Endothelial cell of umbilical vein (primary cell): ENCODE measurements around the gene SPG7. TPM values are rescaled to one million over a fixed set of nuclear protein-coding genes. Genes with fewer than 3 reads are reported as not detected.

ENCODE experiments used
- BruUV-seq: library from RNA; stranded (reverse); fragments of 400-500 nt; replicated peaks from 2 replicates; lab custom pipeline; 2021; lab: Mats Ljungman, UMichigan
- CTCF ChIA-PET: fragments of 300-600, 350-600 bp; sonication (Branson Sonifier 250); formaldehyde crosslinking; loops from one replicate; lab custom pipeline; 2021; ENCODE audit warnings: antibody characterized with exemption, inconsistent platforms; lab: Charles Lee
- POLR2A ChIA-PET: fragments of 300-600, 350-600 bp; sonication (Branson Sonifier 250); formaldehyde crosslinking; loops from one replicate; lab custom pipeline; 2021; ENCODE audit warnings: antibody characterized with exemption, inconsistent platforms; lab: Charles Lee
- DNase-seq: peaks from one replicate; pipeline ENCODE4 v3.0.0-alpha.2; 2011; ENCODE audit warnings: low read depth, low spot score
- FAIRE-seq: peaks from 2 replicates; lab custom pipeline; 2011; peaks lifted over from hg19 to GRCh38; lab: Jason Lieb, UNC
- H2AFZ ChIP-seq: 2 replicates; pipeline ENCODE4 v1.6.0; 2012; ENCODE audit warnings: low read depth, low read length, control low read depth, inconsistent platforms
- H3K27ac ChIP-seq: 2 replicates; pipeline ENCODE4 v1.5.1; 2011; ENCODE audit warnings: low read depth, mild to moderate bottlenecking, control low read depth, low read length, moderate library complexity; ENCODE audit not compliant: insufficient read depth
- H3K27me3 ChIP-seq, 2 experiments: 2 replicates each; pipeline versions ENCODE4 v1.6.0 to v1.6.1; 2011; ENCODE audit warnings: low read length in 2 of 2, mixed read lengths in 1 of 2; ENCODE audit not compliant: control insufficient read depth in 2 of 2, insufficient read depth in 2 of 2
- H3K36me3 ChIP-seq, 2 experiments: 2 replicates in 1 of 2; 3 replicates in 1 of 2; pipeline ENCODE4 v1.5.1; 2011; ENCODE audit warnings: low read length in 2 of 2, mild to moderate bottlenecking in 1 of 2, moderate library complexity in 1 of 2; ENCODE audit not compliant: control insufficient read depth in 2 of 2, insufficient read depth in 2 of 2; ENCODE audit errors: extremely low read depth in 1 of 2
- H3K4me1 ChIP-seq: 3 replicates; pipeline ENCODE4 v1.5.1; 2011; ENCODE audit warnings: mild to moderate bottlenecking, low read length; ENCODE audit not compliant: control insufficient read depth, insufficient read depth; ENCODE audit errors: extremely low read depth
- H3K4me2 ChIP-seq: 2 replicates; pipeline ENCODE4 v1.6.1; 2011; ENCODE audit warnings: low read length, control low read depth, mixed read lengths; ENCODE audit not compliant: insufficient read depth
- H3K4me3 ChIP-seq, 3 experiments: fragments of 200-600 bp in 1 of 3; sonication (generic), shearing (Covaris generic) in 1 of 3; replicated peaks in 1 of 3; 2 replicates each; pipeline ENCODE4 v1.5.1; 2011 to 2016; ENCODE audit warnings: control low read depth in 3 of 3, low read length in 3 of 3, mild to moderate bottlenecking in 2 of 3, inconsistent platforms in 1 of 3, low read depth in 1 of 3, moderate library complexity in 1 of 3; ENCODE audit not compliant: insufficient read depth in 1 of 3
- H3K79me2 ChIP-seq: 2 replicates; pipeline ENCODE4 v1.6.0; 2012; ENCODE audit warnings: low read length, inconsistent platforms; ENCODE audit not compliant: control insufficient read depth, insufficient read depth
- H3K9ac ChIP-seq: replicated peaks from 2 replicates; pipeline ENCODE3; 2011; ENCODE audit warnings: low read length, control low read depth; ENCODE audit not compliant: insufficient read depth; ENCODE audit errors: extremely low read depth
- H3K9me1 ChIP-seq: replicated peaks from 3 replicates; pipeline ENCODE4 v1.6.0; 2011; ENCODE audit warnings: mild to moderate bottlenecking, low read length; ENCODE audit not compliant: control insufficient read depth, insufficient read depth; ENCODE audit errors: extremely low read depth
- H3K9me3 ChIP-seq: replicated peaks from 2 replicates; pipeline ENCODE4 v1.5.1; 2012; ENCODE audit warnings: low read length, inconsistent platforms; ENCODE audit not compliant: control insufficient read depth, insufficient read depth
- H4K20me1 ChIP-seq: replicated peaks from 2 replicates; pipeline ENCODE3; 2011; ENCODE audit warnings: mild to moderate bottlenecking, low read length; ENCODE audit not compliant: control insufficient read depth, insufficient read depth; ENCODE audit errors: extremely low read depth
- CTCF ChIP-seq, 2 donors: IDR thresholded peaks; 1 replicate in 1 of 2; 2 replicates in 1 of 2; pipeline ENCODE4 v1.5.1; 2011; ENCODE audit warnings: low read length in 2 of 2, mild to moderate bottlenecking in 2 of 2, moderate library complexity in 2 of 2, control low read depth in 1 of 2, inconsistent platforms in 1 of 2, low read depth in 1 of 2; ENCODE audit not compliant: insufficient read depth in 1 of 2; ENCODE audit errors: extremely low read depth in 1 of 2
- EZH2 ChIP-seq: IDR thresholded peaks from 2 replicates; pipeline ENCODE4 v1.6.1; 2012; ENCODE audit warnings: borderline replicate concordance, low read depth, mild to moderate bottlenecking, moderate library complexity, low read length, inconsistent platforms; ENCODE audit not compliant: severe bottlenecking
- FOS ChIP-seq: IDR thresholded peaks from 2 replicates; pipeline ENCODE4 v1.6.1; 2011; ENCODE audit warnings: mild to moderate bottlenecking, low read length, moderate library complexity, borderline replicate concordance; ENCODE audit not compliant: insufficient read depth
- GATA2 ChIP-seq: IDR thresholded peaks from 2 replicates; pipeline ENCODE4 v1.7.0; 2011; ENCODE audit warnings: low read depth, mild to moderate bottlenecking, moderate library complexity, mixed read lengths, low read length; ENCODE audit not compliant: insufficient read length, insufficient read depth
- JUN ChIP-seq: IDR thresholded peaks from 2 replicates; pipeline ENCODE4 v1.6.1; 2011; ENCODE audit warnings: borderline replicate concordance, low read depth; ENCODE audit not compliant: insufficient read length, insufficient read depth
- MAX ChIP-seq: IDR thresholded peaks from 2 replicates; pipeline ENCODE4 v1.6.1; 2011; ENCODE audit not compliant: insufficient read depth, insufficient read length
- MYC ChIP-seq: IDR thresholded peaks from one replicate; pipeline ENCODE4 v1.6.1; 2011; ENCODE audit warnings: mild to moderate bottlenecking, low read depth, low read length
- POLR2A ChIP-seq: IDR thresholded peaks from 2 replicates; pipeline ENCODE4 v1.6.1; 2012; ENCODE audit warnings: low read depth, mild to moderate bottlenecking, control low read depth, low read length
- POLR2AphosphoS5 ChIP-seq: IDR thresholded peaks from 2 replicates; pipeline ENCODE4 v1.6.1; 2012; ENCODE audit warnings: low read depth, mild to moderate bottlenecking, control low read depth, low read length, moderate library complexity; ENCODE audit not compliant: insufficient read depth
- dilution Hi-C: fragments of 300-500 bp; cut with MboI; formaldehyde crosslinking; loops from one replicate; pipeline ENCODE4 v1.15.0; 2019; ENCODE audit warnings: low sequenced_read_pairs; ENCODE audit not compliant: extremely low pct_ligation_motif_present
- intact Hi-C: fragments of 100-400 bp; cut with micrococcal nuclease; formaldehyde crosslinking; loops from one replicate; pipeline ENCODE4 v1.10.0; 2022
- polyA plus RNA-seq, 4 experiments: library from polyadenylated mRNA; depleted of rRNA in 3 of 4; stranded (reverse) in 3 of 4; unstranded in 1 of 4; fragments of >200 nt; gene quantifications; 2 replicates each; pipeline versions ENCODE4 v1.2.1 to v1.2.3, GENCODE V29; 2011 to 2012; ENCODE audit warnings: missing spikeins in 1 of 4
- total RNA-seq: library from RNA; stranded (reverse); gene quantifications from 2 replicates; pipeline ENCODE4 v1.2.3, GENCODE V29; 2021

Gene SPG7
- total and polyA plus RNA-seq, 2 donors (not counting 3 experiments of a cell fraction or from before 2014, with no cell fraction given), result 90.2 to 146 TPM

GRCh38 chr16:89536886-89537548, 28.8 kb downstream of the SPG7 start:
- no peaks in the 10 kb centered on the region for H3K9me1 ChIP-seq
- peaks cover 12% of the 10 kb centered on the region for H3K4me1 ChIP-seq
- no peak overlapping the region for H3K27ac ChIP-seq
- no peaks in the 10 kb centered on the region for H4K20me1 ChIP-seq
- no peaks in the 10 kb centered on the region for H3K27me3 ChIP-seq
- no peak for DNase-seq
- BruUV-seq, result no TSS peak
- intact Hi-C loops, result no loop called here
- CTCF ChIA-PET, result interaction anchor here (1.1 kb wide), 1 partner anchor 12 kb away, joined by 3 read pairs; no protein-coding TSS in a partner anchor
- dilution Hi-C loops, result no loop called here
- no peaks in the 10 kb centered on the region for H3K9me3 ChIP-seq
- no peak overlapping the region for H3K9ac ChIP-seq
- H2AFZ ChIP-seq, result no peak overlapping the region
- H3K36me3 ChIP-seq, result peaks cover 0 to 38% of the 10 kb centered on the region in 2 experiments
- TF ChIP-seq JUN (no peak), POLR2A (no peak), EZH2 (no peak), POLR2AphosphoS5 (no peak), MYC (no peak), MAX (no peak), GATA2 (no peak), FOS (no peak), CTCF (IDR thresholded peaks at IDR 0.05; ENCODE audit: extremely low read depth in 1 of 2, insufficient read depth in 1 of 2, low read depth in 1 of 2, low read length in 2 of 2) (no peak)
- POLR2A ChIA-PET, result interaction anchor here (0.6 kb wide), 1 partner anchor 39 kb away, joined by 7 read pairs; no protein-coding TSS in a partner anchor
- no peak overlapping the region for H3K4me3 ChIP-seq
- peaks cover 7% of the 10 kb centered on the region for H3K79me2 ChIP-seq
- no peak overlapping the region for H3K4me2 ChIP-seq
- FAIRE-seq, result no peak
